ENCODE results near the gene CCDC69.

CCDC69 gene

DNA sequence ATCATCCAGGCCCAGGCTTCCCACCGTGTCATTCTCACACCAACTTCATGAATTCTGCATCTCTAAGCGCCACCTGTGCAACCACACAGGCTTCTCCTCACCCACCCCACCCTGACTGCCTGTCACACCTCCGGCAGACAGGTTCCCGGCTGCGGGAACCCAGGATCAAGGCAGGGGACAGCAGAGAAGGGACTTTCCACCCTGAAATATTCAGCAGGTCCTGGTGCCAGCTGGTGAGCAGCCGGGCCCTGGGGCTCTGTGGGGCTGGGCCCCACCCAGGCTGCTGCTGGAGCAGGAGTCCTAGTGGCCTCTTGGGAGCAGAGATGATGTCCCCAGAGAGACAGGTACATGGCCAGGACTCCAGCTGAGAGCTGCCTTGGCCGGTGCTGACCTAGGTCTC lies 79.0 kb downstream of the CCDC69 start:
- DNase-seq (ENCODE audit: low read depth), result no peak
- no peak for TF ChIP-seq CTCF (IDR thresholded peaks at IDR 0.05; ENCODE audit: insufficient read depth, low read depth, low read length, missing control alignments)
- H3K4me3 ChIP-seq (ENCODE audit: low read length), result no peak overlapping the region

- H3K4me3 ChIP-seq (ENCODE audit: low read length), result no peak overlapping the region
- TF ChIP-seq CTCF (IDR thresholded peaks at IDR 0.05; ENCODE audit: insufficient read depth, low read depth, low read length, missing control alignments), result no peak
- DNase-seq (ENCODE audit: low read depth), result no peak
These were observed 79.6 kb downstream of the CCDC69 start for GRCh38 chr5:151144275-151144674.

DNA sequence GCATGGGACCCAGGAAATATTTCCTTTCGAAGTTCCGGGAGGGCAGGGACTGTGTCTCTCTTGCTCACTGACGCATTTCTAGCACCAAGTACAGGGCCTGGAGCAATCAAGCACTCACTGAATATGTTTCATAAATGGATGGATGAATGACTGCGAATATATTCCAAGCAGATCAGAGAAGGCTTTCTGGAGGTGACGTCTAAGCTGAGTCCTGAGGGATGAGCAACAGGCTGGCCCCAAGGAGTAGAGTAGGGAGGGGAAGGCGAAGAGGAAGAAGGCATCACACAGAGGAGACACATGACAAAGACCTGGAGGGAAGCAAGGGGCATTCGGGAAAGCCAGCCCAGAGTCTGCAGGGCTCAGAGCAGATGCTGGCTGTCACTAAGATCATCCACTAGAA lies 80.2 kb downstream of the CCDC69 start:
- no peak for DNase-seq (ENCODE audit: low read depth)
- TF ChIP-seq CTCF (IDR thresholded peaks at IDR 0.05; ENCODE audit: insufficient read depth, low read depth, low read length, missing control alignments), result no peak
- H3K4me3 ChIP-seq (ENCODE audit: low read length), result no peak overlapping the region

- H3K4me3 ChIP-seq (ENCODE audit: low read length), result no peak overlapping the region
- no peak for DNase-seq (ENCODE audit: low read depth)
These were observed 81.0 kb downstream of the CCDC69 start for GRCh38 chr5:151142933-151143332.

GRCh38 chr5:151141535-151141934 lies 82.4 kb downstream of the CCDC69 start:
- H3K4me3 ChIP-seq (ENCODE audit: low read length), result no peak overlapping the region
- no peak for TF ChIP-seq CTCF (IDR thresholded peaks at IDR 0.05; ENCODE audit: insufficient read depth, low read depth, low read length, missing control alignments)
- DNase-seq (ENCODE audit: low read depth), result peak; percentile 48

More at GRCh38 chr5:151142933-151143332, 81.0 kb downstream of the CCDC69 start:
- TF ChIP-seq CTCF (IDR thresholded peaks at IDR 0.05; ENCODE audit: insufficient read depth, low read depth, low read length, missing control alignments), result no peak

- no peak for TF ChIP-seq CTCF (IDR thresholded peaks at IDR 0.05; ENCODE audit: insufficient read depth, low read depth, low read length, missing control alignments)
- no peak for DNase-seq (ENCODE audit: low read depth)
- no peak overlapping the region for H3K4me3 ChIP-seq (ENCODE audit: low read length)
These were observed 83.0 kb downstream of the CCDC69 start for GRCh38 chr5:151140686-151141459.

GRCh38 chr5:151139646-151140045 lies 84.2 kb downstream of the CCDC69 start:
- no peak for DNase-seq (ENCODE audit: low read depth)
- TF ChIP-seq CTCF (IDR thresholded peaks at IDR 0.05; ENCODE audit: insufficient read depth, low read depth, low read length, missing control alignments), result no peak
- no peak overlapping the region for H3K4me3 ChIP-seq (ENCODE audit: low read length)

Measured in epithelial cell of esophagus (primary cell).